ENCODE data around the gene ZFYVE27.

DNA sequence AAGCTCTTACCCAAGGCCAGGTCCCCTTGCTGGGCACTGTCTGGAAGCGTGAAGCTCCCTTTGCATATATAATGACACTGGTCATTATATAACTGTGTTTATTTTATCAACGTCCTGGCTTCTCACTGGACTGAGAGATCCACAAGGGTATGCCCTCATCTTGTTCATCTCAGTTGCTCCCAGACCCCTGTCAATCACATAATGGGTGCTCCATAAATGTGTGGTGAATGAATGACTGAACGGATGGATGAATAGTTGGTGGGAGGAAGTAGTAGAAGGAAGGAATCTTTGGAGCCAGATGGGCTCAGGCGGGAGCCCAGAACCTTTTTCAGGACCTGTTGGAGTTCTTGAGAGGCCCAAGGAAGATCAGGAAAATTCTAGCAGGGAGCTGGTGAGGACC, 42.6 kb downstream of the ZFYVE27 start:
- TF ChIP-seq, protein P1, sequence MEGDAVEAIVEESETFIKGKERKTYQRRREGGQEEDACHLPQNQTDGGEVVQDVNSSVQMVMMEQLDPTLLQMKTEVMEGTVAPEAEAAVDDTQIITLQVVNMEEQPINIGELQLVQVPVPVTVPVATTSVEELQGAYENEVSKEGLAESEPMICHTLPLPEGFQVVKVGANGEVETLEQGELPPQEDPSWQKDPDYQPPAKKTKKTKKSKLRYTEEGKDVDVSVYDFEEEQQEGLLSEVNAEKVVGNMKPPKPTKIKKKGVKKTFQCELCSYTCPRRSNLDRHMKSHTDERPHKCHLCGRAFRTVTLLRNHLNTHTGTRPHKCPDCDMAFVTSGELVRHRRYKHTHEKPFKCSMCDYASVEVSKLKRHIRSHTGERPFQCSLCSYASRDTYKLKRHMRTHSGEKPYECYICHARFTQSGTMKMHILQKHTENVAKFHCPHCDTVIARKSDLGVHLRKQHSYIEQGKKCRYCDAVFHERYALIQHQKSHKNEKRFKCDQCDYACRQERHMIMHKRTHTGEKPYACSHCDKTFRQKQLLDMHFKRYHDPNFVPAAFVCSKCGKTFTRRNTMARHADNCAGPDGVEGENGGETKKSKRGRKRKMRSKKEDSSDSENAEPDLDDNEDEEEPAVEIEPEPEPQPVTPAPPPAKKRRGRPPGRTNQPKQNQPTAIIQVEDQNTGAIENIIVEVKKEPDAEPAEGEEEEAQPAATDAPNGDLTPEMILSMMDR (conservative IDR thresholded peaks at IDR 0.05 in 1 of 2, IDR thresholded peaks at IDR 0.05 in 1 of 2; ENCODE audit: extremely low read depth in 1 of 2, insufficient read depth in 1 of 2, low read depth in 1 of 2, low read length in 2 of 2) = no peak
- no peak for TF ChIP-seq EZH2 (IDR thresholded peaks at IDR 0.05; ENCODE audit: borderline replicate concordance, low read length)
